Right cardiac atrium (tissue), 5 donors: ENCODE data around the gene POLR1A. TPM values are rescaled to one million over a fixed set of nuclear protein-coding genes. Genes with fewer than 3 reads are reported as not detected.

Source experiments
- ATAC-seq, 2 donors: fragments of 200-7000 bp; cut with Tn5 transposase; one replicate each; pipeline versions ENCODE4 v1.8.0 to v1.9.1; 2020; ENCODE audit warnings: moderate library complexity in 2 of 2, mild to moderate bottlenecking in 1 of 2
- DNase-seq, 3 donors: peaks; one replicate each; pipeline ENCODE4 v3.0.0-alpha.2; 2020
- H3K27ac ChIP-seq: one replicate; pipeline ENCODE4 v1.5.1; 2013; ENCODE audit warnings: mild to moderate bottlenecking, low read length, control low read depth, moderate library complexity
- H3K27me3 ChIP-seq: one replicate; pipeline ENCODE4 v1.6.1; 2013; ENCODE audit not compliant: control insufficient read depth, insufficient read depth
- H3K4me1 ChIP-seq: one replicate; pipeline ENCODE4 v1.6.1; 2013; ENCODE audit warnings: low read length; ENCODE audit not compliant: control insufficient read depth, insufficient read depth
- H3K4me3 ChIP-seq: one replicate; pipeline ENCODE4 v1.5.1; 2013; ENCODE audit warnings: low read length, control low read depth
- H3K9me3 ChIP-seq: one replicate; pipeline ENCODE4 v1.6.1; 2013; ENCODE audit warnings: low read length; ENCODE audit not compliant: control insufficient read depth
- WGBS: extraction: QIAGEN DNeasy Blood & Tissue Kit; methylation state at CpG from one replicate; pipeline ENCODE4 v1.1.7; 2013; 5-methylcytosine and 5-hydroxymethylcytosine counted together
- intact Hi-C, 4 donors: fragments of 100-400 bp; cut with DNase I; formaldehyde crosslinking; loops; one replicate each; pipeline versions ENCODE4 v1.11.0 to v1.14.0; 2022 to 2023
- polyA plus RNA-seq: library from polyadenylated mRNA; stranded (reverse); fragments of 200-250 nt; gene quantifications from one replicate; pipeline ENCODE4 v1.2.3, GENCODE V29; 2013
- total RNA-seq, 4 donors: library from RNA; stranded (reverse); fragmentation: NEBNext Ultra II Directional; extraction: Animal tissue kit (Norgen Biotek cat#: 25700); gene quantifications; one replicate each; pipeline ENCODE4 v1.2.1, GENCODE V29; 2021
- donor health status: healthy with polysubstance abuse.
- donor health status: DM: no; HTN: yes; CAD: no.
- donor health status: DM: no; HTN: no; CAD: no.
- donor health status: DM: no; HTN: yes; CAD: no; lungs with severe emphysema.
- donor health status: DM: yes; HTN: yes; CAD: no.

The POLR1A gene
- total and polyA plus RNA-seq, 5 donors: 4.7 to 29.9 (median 17.2) TPM

- Histone ChIP-seq H3K9me3 (no peaks in the 10 kb centered on the region), H3K4me1 (no peaks in the 10 kb centered on the region), H3K27me3 (no peaks in the 10 kb centered on the region), H3K27ac (no peak overlapping the region), H3K4me3 (no peak overlapping the region)
- ATAC-seq (no peak), DNase-seq (no peak)
- WGBS: 55% methylated on average over 1 of the region's 1 CpG
- intact Hi-C loops: no loop called here
These were observed 11.5 kb downstream of the POLR1A start for GRCh38 chr2:86094229-86094628.

GRCh38 chr2:86087936-86088850 is 17.5 kb downstream of the POLR1A start:
- intact Hi-C loops: no loop called here
- Histone ChIP-seq H3K9me3 (no peaks in the 10 kb centered on the region), H3K27me3 (no peaks in the 10 kb centered on the region), H3K27ac (no peak overlapping the region), H3K4me1 (no peaks in the 10 kb centered on the region), H3K4me3 (no peak overlapping the region)
- DNase-seq (no peak), ATAC-seq (peak in 1 of 2 donors; percentile 27)
- 83% methylated on average over 14 of the region's 14 CpGs for WGBS

GRCh38 chr2:86082756-86083155 is 22.9 kb downstream of the POLR1A start:
- DNase-seq (no peak), ATAC-seq (no peak)
- no peaks in the 10 kb centered on the region for H3K4me1 ChIP-seq
- H3K9me3 ChIP-seq: no peaks in the 10 kb centered on the region
- H3K27ac ChIP-seq: no peak overlapping the region
- intact Hi-C loops: no loop called here
- 88% methylated on average over 5 of the region's 5 CpGs for WGBS
- H3K27me3 ChIP-seq: no peaks in the 10 kb centered on the region
- H3K4me3 ChIP-seq: no peak overlapping the region

- DNase-seq (no peak), ATAC-seq (no peak)
- 97% methylated on average over 4 of the region's 4 CpGs for WGBS
- intact Hi-C loops: no loop called here
- no peak overlapping the region for H3K4me3 ChIP-seq
- H3K4me1 ChIP-seq: no peaks in the 10 kb centered on the region
- H3K9me3 ChIP-seq: no peaks in the 10 kb centered on the region
- no peaks in the 10 kb centered on the region for H3K27me3 ChIP-seq
- no peak overlapping the region for H3K27ac ChIP-seq
These were observed 24.0 kb downstream of the POLR1A start for GRCh38 chr2:86081724-86082123.

GRCh38 chr2:86079981-86080911 is 25.4 kb downstream of the POLR1A start:
- Histone ChIP-seq H3K9me3 (no peaks in the 10 kb centered on the region), H3K27ac (no peak overlapping the region), H3K4me1 (no peaks in the 10 kb centered on the region), H3K4me3 (no peak overlapping the region), H3K27me3 (no peaks in the 10 kb centered on the region)
- intact Hi-C loops: loop anchor here (1.0 to 10.0 kb wide), 6 partner anchors 191 to 355 kb away; partner anchors contain the start of gene ST3GAL5 (in 2 of the 4)
- peak; percentile 79 to 93 (median 92) for DNase-seq
- peak; percentile 81 to 82 for ATAC-seq
- 39% methylated on average over 14 of the region's 14 CpGs for WGBS

- H3K27me3 ChIP-seq: no peaks in the 10 kb centered on the region
- H3K9me3 ChIP-seq: no peaks in the 10 kb centered on the region
- WGBS: 53% methylated on average over 7 of the region's 7 CpGs
- intact Hi-C loops: loop anchor here (1.0 to 10.0 kb wide), 6 partner anchors 190 to 354 kb away; partner anchors contain the start of gene ST3GAL5 (in 2 of the 4)
- no peak overlapping the region for H3K4me3 ChIP-seq
- H3K4me1 ChIP-seq: no peaks in the 10 kb centered on the region
- H3K27ac ChIP-seq: no peak overlapping the region
- peak; percentile 80 to 86 for ATAC-seq
- peak in 1 of 3 donors; percentile 70 for DNase-seq
These were observed 26.7 kb downstream of the POLR1A start for GRCh38 chr2:86078774-86079545.

- WGBS: 96% methylated on average over 5 of the region's 5 CpGs
- H3K4me1 ChIP-seq: peaks cover 9% of the 10 kb centered on the region
- intact Hi-C loops: loop anchor here (5.0 to 10.0 kb wide), 3 partner anchors 189 to 351 kb away; partner anchors contain the start of gene ST3GAL5 (in 1 of the 4)
These were observed 29.8 kb downstream of the POLR1A start for GRCh38 chr2:86075886-86076285.

GRCh38 chr2:86074811-86075210 is 30.9 kb downstream of the POLR1A start:
- Histone ChIP-seq H3K4me1 (peaks cover 9% of the 10 kb centered on the region), H3K27ac (no peak overlapping the region), H3K4me3 (no peak overlapping the region), H3K27me3 (no peaks in the 10 kb centered on the region), H3K9me3 (no peaks in the 10 kb centered on the region)
- 95% methylated on average over 15 of the region's 15 CpGs for WGBS
- no peak for DNase-seq
- intact Hi-C loops: loop anchor here (5.0 to 10.0 kb wide), 3 partner anchors 188 to 350 kb away; partner anchors contain the start of gene ST3GAL5 (in 1 of the 4)
- ATAC-seq: no peak

More at GRCh38 chr2:86075886-86076285, 29.8 kb downstream of the POLR1A start:
- Histone ChIP-seq H3K4me3 (no peak overlapping the region), H3K27me3 (no peaks in the 10 kb centered on the region), H3K9me3 (no peaks in the 10 kb centered on the region), H3K27ac (no peak overlapping the region)
- ATAC-seq (no peak), DNase-seq (no peak)

- Histone ChIP-seq H3K27ac (no peak overlapping the region), H3K9me3 (no peaks in the 10 kb centered on the region), H3K4me1 (peaks cover 9% of the 10 kb centered on the region), H3K27me3 (no peaks in the 10 kb centered on the region), H3K4me3 (no peak overlapping the region)
- intact Hi-C loops: loop anchor here in 2 of 4 donors (10.0 kb wide), 1 partner anchor 349 kb away; no protein-coding TSS in a partner anchor
- WGBS: 94% methylated on average over 3 of the region's 3 CpGs
- no peak for DNase-seq
- no peak for ATAC-seq
These were observed 31.4 kb downstream of the POLR1A start for GRCh38 chr2:86074256-86074655.

GRCh38 chr2:86073225-86073624 is 32.5 kb downstream of the POLR1A start:
- Histone ChIP-seq H3K9me3 (no peaks in the 10 kb centered on the region), H3K4me1 (peaks cover 9% of the 10 kb centered on the region), H3K4me3 (no peak overlapping the region), H3K27ac (no peak overlapping the region), H3K27me3 (no peaks in the 10 kb centered on the region)
- intact Hi-C loops: loop anchor here in 2 of 4 donors (10.0 kb wide), 1 partner anchor 348 kb away; no protein-coding TSS in a partner anchor
- DNase-seq: no peak
- WGBS: 97% methylated on average over 1 of the region's 1 CpG
- no peak for ATAC-seq
